HL-60 (cell line): ENCODE results near the gene USP31.

Source experiments
- CTCF ChIP-seq: IDR thresholded peaks from one replicate; pipeline ENCODE4 v1.5.1; 2011; ENCODE audit warnings: low read length, control low read depth, inconsistent platforms; ENCODE audit not compliant: insufficient read depth
- POLR2AphosphoS5 ChIP-seq: IDR thresholded peaks from 2 replicates; pipeline ENCODE4 v1.6.1; 2012; ENCODE audit warnings: low read depth
- REST ChIP-seq: IDR thresholded peaks from 2 replicates; pipeline ENCODE4 v1.6.1; 2012; ENCODE audit warnings: low read depth; ENCODE audit not compliant: insufficient replicate concordance

- TF ChIP-seq CTCF (no peak), REST (no peak), POLR2AphosphoS5 (no peak)
These were observed 82.6 kb downstream of the USP31 start for GRCh38 chr16:23066676-23067075.
